Measurements from ENCODE around the gene CCM2.

- TF ChIP-seq CTCF (IDR thresholded peaks at IDR 0.05) (no peak), POLR2A (IDR thresholded peaks at IDR 0.05) (no peak)
These were observed 119.5 kb downstream of the CCM2 start for GRCh38 chr7:45119550-45119949.
